Peyer's patch (tissue), 4 donors: ENCODE results near the gene SUGP2. TPM values are rescaled to one million over a fixed set of nuclear protein-coding genes. Genes with fewer than 3 reads are reported as not detected.

Experiments used
- DNase-seq, 3 donors: peaks; one replicate each; pipeline ENCODE4 v3.0.0-alpha.2; 2017 to 2019
- H3K27ac ChIP-seq, 4 donors: fragments of 200-600 bp; sonication (generic); one replicate each; pipeline ENCODE4 v1.5.1; 2016 to 2019
- H3K27me3 ChIP-seq, 2 donors: fragments of 200-600 bp; sonication (generic); one replicate each; pipeline ENCODE4 v1.5.1; 2019
- H3K36me3 ChIP-seq, 3 donors: fragments of 200-600 bp; sonication (generic); one replicate each; pipeline ENCODE4 v1.5.1; 2016 to 2019
- H3K4me1 ChIP-seq, 4 donors: fragments of 200-600 bp; sonication (generic); one replicate each; pipeline ENCODE4 v1.5.1; 2016 to 2019
- H3K4me3 ChIP-seq, 4 donors: fragments of 200-600 bp; sonication (generic); 1 replicate in 3 of 4; 2 replicates in 1 of 4; pipeline ENCODE4 v1.5.1; 2016 to 2019; ENCODE audit warnings: mild to moderate bottlenecking in 1 of 4
- H3K9me3 ChIP-seq, 4 donors: fragments of 200-600 bp; sonication (generic); one replicate each; pipeline ENCODE4 v1.5.1; 2016 to 2019; ENCODE audit warnings: mild to moderate bottlenecking in 1 of 4
- CTCF ChIP-seq, 6 experiments: fragments of 450-650 bp in 4 of 6; fragments of 200-600 bp in 2 of 6; sonication (generic) in 1 of 6; IDR thresholded peaks; one replicate each; pipeline ENCODE4 v1.5.1; 2017 to 2019; ENCODE audit warnings: antibody characterized with exemption in 6 of 6, mild to moderate bottlenecking in 3 of 6, moderate library complexity in 1 of 6
- POLR2A ChIP-seq, 2 donors: fragments of 450-650 bp; IDR thresholded peaks; one replicate each; pipeline ENCODE4 v1.5.1; 2017; ENCODE audit warnings: antibody characterized with exemption in 2 of 2, mild to moderate bottlenecking in 2 of 2, moderate library complexity in 2 of 2
- total RNA-seq, 4 donors: library from RNA; depleted of rRNA; stranded (reverse); fragments of >200 nt; gene quantifications; one replicate each; pipeline ENCODE4 v1.1.0, GENCODE V29; 2016

The SUGP2 gene
- total RNA-seq, 4 donors from 2014 or later = 32.9 to 157 (median 75.8) TPM

- peaks cover 0 to 64% (median 0%) of the 10 kb centered on the region in 3 donors for H3K36me3 ChIP-seq
- peak in 1 of 3 donors; percentile 47 for DNase-seq
Measured at GRCh38 chr19:18995804-18996241, 37.5 kb downstream of the SUGP2 start.

GRCh38 chr19:18993115-18993514 lies 40.2 kb downstream of the SUGP2 start:
- Histone ChIP-seq H3K27me3 (no peaks in the 10 kb centered on the region), H3K4me1 (no peaks in the 10 kb centered on the region), H3K9me3 (no peaks in the 10 kb centered on the region), H3K27ac (no peak overlapping the region), H3K36me3 (peaks cover 0 to 48% (median 0%) of the 10 kb centered on the region in 3 donors), H3K4me3 (no peak overlapping the region)
- DNase-seq = no peak
- TF ChIP-seq POLR2A (IDR thresholded peaks at IDR 0.05) = no peak
- TF ChIP-seq CTCF (IDR thresholded peaks at IDR 0.05) = no peak

More at GRCh38 chr19:18995804-18996241, 37.5 kb downstream of the SUGP2 start:
- Histone ChIP-seq H3K4me1 (no peaks in the 10 kb centered on the region), H3K9me3 (no peaks in the 10 kb centered on the region), H3K27me3 (no peaks in the 10 kb centered on the region), H3K27ac (no peak overlapping the region), H3K4me3 (no peak overlapping the region)
- no peak for TF ChIP-seq POLR2A (IDR thresholded peaks at IDR 0.05)
- peak in 2 of 6 experiments; percentile 21 to 42 for TF ChIP-seq CTCF (IDR thresholded peaks at IDR 0.05)

GRCh38 chr19:18992696-18993095 lies 40.6 kb downstream of the SUGP2 start:
- Histone ChIP-seq H3K27me3 (no peaks in the 10 kb centered on the region), H3K36me3 (peaks cover 0 to 48% (median 0%) of the 10 kb centered on the region in 3 donors)
- no peak for TF ChIP-seq CTCF (IDR thresholded peaks at IDR 0.05)
- no peak for TF ChIP-seq POLR2A (IDR thresholded peaks at IDR 0.05)

GRCh38 chr19:18991468-18991867 lies 41.8 kb downstream of the SUGP2 start:
- Histone ChIP-seq H3K36me3 (peaks cover 0 to 48% (median 0%) of the 10 kb centered on the region in 3 donors), H3K9me3 (no peaks in the 10 kb centered on the region), H3K27me3 (no peaks in the 10 kb centered on the region), H3K4me1 (peaks cover 0 to 7% (median 0%) of the 10 kb centered on the region in 4 donors), H3K4me3 (no peak overlapping the region), H3K27ac (no peak overlapping the region)
- no peak for TF ChIP-seq POLR2A (IDR thresholded peaks at IDR 0.05)
- no peak for TF ChIP-seq CTCF (IDR thresholded peaks at IDR 0.05)
- DNase-seq = no peak

More at GRCh38 chr19:18992696-18993095, 40.6 kb downstream of the SUGP2 start:
- Histone ChIP-seq H3K4me3 (no peak overlapping the region), H3K4me1 (no peaks in the 10 kb centered on the region), H3K27ac (no peak overlapping the region), H3K9me3 (no peaks in the 10 kb centered on the region)
- no peak for DNase-seq

GRCh38 chr19:18991006-18991405 lies 42.3 kb downstream of the SUGP2 start:
- H3K36me3 ChIP-seq = peaks cover 0 to 45% (median 0%) of the 10 kb centered on the region in 3 donors
- no peak overlapping the region for H3K27ac ChIP-seq
- no peaks in the 10 kb centered on the region for H3K9me3 ChIP-seq
- TF ChIP-seq CTCF (IDR thresholded peaks at IDR 0.05) (no peak), POLR2A (IDR thresholded peaks at IDR 0.05) (no peak)
- no peak overlapping the region for H3K4me3 ChIP-seq
- H3K27me3 ChIP-seq = no peaks in the 10 kb centered on the region
- peaks cover 0 to 10% (median 0%) of the 10 kb centered on the region in 4 donors for H3K4me1 ChIP-seq
- no peak for DNase-seq
